Neuron (in vitro differentiated cells): Measurements from ENCODE around the gene UBXN7.

ENCODE experiments used
- H2AFZ ChIP-seq: one replicate; pipeline ENCODE4 v1.6.1; 2013; ENCODE audit warnings: low read depth, mild to moderate bottlenecking, inconsistent platforms, low read length, moderate library complexity
- H3K27me3 ChIP-seq: one replicate; pipeline ENCODE4 v1.6.1; 2013; ENCODE audit warnings: low read length; ENCODE audit not compliant: insufficient read depth
- H3K36me3 ChIP-seq: one replicate; pipeline ENCODE4 v1.6.1; 2013; ENCODE audit warnings: low read length; ENCODE audit not compliant: insufficient read depth
- H3K4me1 ChIP-seq: one replicate; pipeline ENCODE4 v1.6.1; 2013; ENCODE audit warnings: low read length; ENCODE audit not compliant: insufficient read depth
- H3K4me3 ChIP-seq: 2 replicates; pipeline ENCODE4 v1.5.1; 2013; ENCODE audit warnings: mild to moderate bottlenecking, low read length, moderate library complexity
- H3K9me3 ChIP-seq: one replicate; pipeline ENCODE4 v1.6.1; 2013; ENCODE audit warnings: low read length

Gene UBXN7

GRCh38 chr3:196339044-196339443 lies 93.2 kb downstream of the UBXN7 start:
- no peak overlapping the region for H2AFZ ChIP-seq
- no peaks in the 10 kb centered on the region for H3K36me3 ChIP-seq
- no peak overlapping the region for H3K4me3 ChIP-seq
- H3K9me3 ChIP-seq, result peaks cover 2% of the 10 kb centered on the region
- H3K27me3 ChIP-seq, result no peaks in the 10 kb centered on the region
- no peaks in the 10 kb centered on the region for H3K4me1 ChIP-seq

- no peak overlapping the region for H2AFZ ChIP-seq
- H3K4me1 ChIP-seq, result no peaks in the 10 kb centered on the region
- no peaks in the 10 kb centered on the region for H3K9me3 ChIP-seq
- H3K27me3 ChIP-seq, result no peaks in the 10 kb centered on the region
- H3K36me3 ChIP-seq, result no peaks in the 10 kb centered on the region
- no peak overlapping the region for H3K4me3 ChIP-seq
These were observed 95.7 kb downstream of the UBXN7 start for GRCh38 chr3:196336319-196337145.

- Histone ChIP-seq H3K4me1 (no peaks in the 10 kb centered on the region), H3K4me3 (no peak overlapping the region), H3K36me3 (no peaks in the 10 kb centered on the region), H3K9me3 (no peaks in the 10 kb centered on the region), H3K27me3 (no peaks in the 10 kb centered on the region), H2AFZ (no peak overlapping the region)
These were observed 96.7 kb downstream of the UBXN7 start for GRCh38 chr3:196335503-196335948.

- Histone ChIP-seq H3K27me3 (no peaks in the 10 kb centered on the region), H3K9me3 (no peaks in the 10 kb centered on the region), H2AFZ (no peak overlapping the region), H3K4me3 (no peak overlapping the region), H3K4me1 (no peaks in the 10 kb centered on the region), H3K36me3 (no peaks in the 10 kb centered on the region)
These were observed 97.2 kb downstream of the UBXN7 start for GRCh38 chr3:196334982-196335381.

GRCh38 chr3:196332168-196332567 lies 100.1 kb downstream of the UBXN7 start:
- Histone ChIP-seq H3K9me3 (no peaks in the 10 kb centered on the region), H2AFZ (no peak overlapping the region), H3K27me3 (no peaks in the 10 kb centered on the region), H3K36me3 (no peaks in the 10 kb centered on the region), H3K4me3 (no peak overlapping the region), H3K4me1 (no peaks in the 10 kb centered on the region)

- Histone ChIP-seq H3K9me3 (no peaks in the 10 kb centered on the region), H3K4me3 (no peak overlapping the region), H3K27me3 (no peaks in the 10 kb centered on the region), H3K36me3 (no peaks in the 10 kb centered on the region), H3K4me1 (no peaks in the 10 kb centered on the region), H2AFZ (no peak overlapping the region)
These were observed 104.8 kb downstream of the UBXN7 start for GRCh38 chr3:196327405-196327804.

GRCh38 chr3:196326936-196327335 lies 105.3 kb downstream of the UBXN7 start:
- H3K4me1 ChIP-seq, result no peaks in the 10 kb centered on the region

GRCh38 chr3:196323691-196324090 lies 108.5 kb downstream of the UBXN7 start:
- no peak overlapping the region for H2AFZ ChIP-seq
- H3K27me3 ChIP-seq, result no peaks in the 10 kb centered on the region
- no peak overlapping the region for H3K4me3 ChIP-seq
- H3K9me3 ChIP-seq, result no peaks in the 10 kb centered on the region
- no peaks in the 10 kb centered on the region for H3K36me3 ChIP-seq
- no peaks in the 10 kb centered on the region for H3K4me1 ChIP-seq

More at GRCh38 chr3:196326936-196327335, 105.3 kb downstream of the UBXN7 start:
- Histone ChIP-seq H2AFZ (no peak overlapping the region), H3K36me3 (no peaks in the 10 kb centered on the region), H3K27me3 (no peaks in the 10 kb centered on the region), H3K9me3 (no peaks in the 10 kb centered on the region), H3K4me3 (no peak overlapping the region)

GRCh38 chr3:196323016-196323415 lies 109.2 kb downstream of the UBXN7 start:
- Histone ChIP-seq H3K9me3 (no peaks in the 10 kb centered on the region), H2AFZ (no peak overlapping the region), H3K27me3 (no peaks in the 10 kb centered on the region), H3K4me1 (no peaks in the 10 kb centered on the region), H3K4me3 (no peak overlapping the region), H3K36me3 (no peaks in the 10 kb centered on the region)

- Histone ChIP-seq H3K36me3 (no peaks in the 10 kb centered on the region), H3K4me3 (no peak overlapping the region), H2AFZ (no peak overlapping the region), H3K27me3 (no peaks in the 10 kb centered on the region), H3K9me3 (no peaks in the 10 kb centered on the region), H3K4me1 (peaks cover 4% of the 10 kb centered on the region)
These were observed 111.1 kb downstream of the UBXN7 start for GRCh38 chr3:196321162-196321561.

- Histone ChIP-seq H3K27me3 (no peaks in the 10 kb centered on the region), H2AFZ (no peak overlapping the region), H3K4me1 (peaks cover 4% of the 10 kb centered on the region), H3K4me3 (no peak overlapping the region), H3K9me3 (no peaks in the 10 kb centered on the region), H3K36me3 (no peaks in the 10 kb centered on the region)
These were observed 112.1 kb downstream of the UBXN7 start for GRCh38 chr3:196320137-196320536.

GRCh38 chr3:196317687-196318467 lies 114.3 kb downstream of the UBXN7 start, which contains the start of gene DYNLT2B:
Gene DYNLT2B (minus strand): TSS chr3:196318240. CDS start chr3:196318152, 88 bp downstream.
- no peaks in the 10 kb centered on the region for H3K27me3 ChIP-seq
- no peaks in the 10 kb centered on the region for H3K9me3 ChIP-seq
- H3K36me3 ChIP-seq, result peaks cover 5% of the 10 kb centered on the region
- peak within 1 kb of the TSS; percentile 66 for H2AFZ ChIP-seq
- peak within 1 kb of the TSS; percentile 95 for H3K4me3 ChIP-seq
- H3K4me1 ChIP-seq, result peaks cover 4% of the 10 kb centered on the region
